Fibroblast of lung (primary cell): ENCODE data around the gene CALU.

ENCODE experiments used
- CTCF ChIP-seq, 2 donors: IDR thresholded peaks in 1 of 2; conservative IDR thresholded peaks in 1 of 2; 1 replicate in 1 of 2; 2 replicates in 1 of 2; pipeline ENCODE4 v1.5.1; 2011 to 2012; ENCODE audit warnings: low read length in 2 of 2, control low read depth in 1 of 2, inconsistent platforms in 1 of 2, low read depth in 1 of 2, mild to moderate bottlenecking in 1 of 2
- EZH2 ChIP-seq: IDR thresholded peaks from 2 replicates; pipeline ENCODE4 v1.5.1; 2012; ENCODE audit warnings: low read length, control low read depth, mild to moderate bottlenecking; ENCODE audit errors: missing control alignments

GRCh38 chr7:128707752-128708151 is 31.4 kb upstream of the CALU start:
- TF ChIP-seq EZH2 (no peak), CTCF (conservative IDR thresholded peaks at IDR 0.05 in 1 of 2, IDR thresholded peaks at IDR 0.05 in 1 of 2; ENCODE audit: low read depth in 1 of 2, low read length in 2 of 2) (no peak)
